Effector CD8-positive, alpha-beta T cell (primary cell): ENCODE results near the gene AP2A2.

Source experiments
- DNase-seq: peaks from one replicate; lab custom pipeline; 2025; lab: John Stamatoyannopoulos, UW

Gene AP2A2

GRCh38 chr11:898540-899190 lies 27.0 kb upstream of the AP2A2 start:
- no peak for DNase-seq

GRCh38 chr11:899724-900123 lies 25.9 kb upstream of the AP2A2 start:
- no peak for DNase-seq

GRCh38 chr11:900545-900944 lies 25.1 kb upstream of the AP2A2 start:
- no peak for DNase-seq

GRCh38 chr11:901452-902061 lies 24.1 kb upstream of the AP2A2 start:
- DNase-seq, result no peak

- DNase-seq, result no peak
Measured at GRCh38 chr11:904380-904779, 21.3 kb upstream of the AP2A2 start.

GRCh38 chr11:905952-906351 lies 19.7 kb upstream of the AP2A2 start:
- DNase-seq, result no peak

GRCh38 chr11:907668-908067 lies 18.0 kb upstream of the AP2A2 start:
- DNase-seq, result no peak

GRCh38 chr11:908273-908672 lies 17.4 kb upstream of the AP2A2 start:
- no peak for DNase-seq

GRCh38 chr11:909406-909805 lies 16.3 kb upstream of the AP2A2 start:
- no peak for DNase-seq

- DNase-seq, result no peak
Measured at GRCh38 chr11:910044-910588, 15.6 kb upstream of the AP2A2 start.

- peak; percentile 66 for DNase-seq
Measured at GRCh38 chr11:910589-911030, 15.1 kb upstream of the AP2A2 start, which contains the start of gene CHID1. Gene CHID1, minus strand, starts transcription at chr11:910810. Its CDS starts 5,994 bp downstream, at chr11:904816.

GRCh38 chr11:911031-911889 lies 14.4 kb upstream of the AP2A2 start:
- DNase-seq, result no peak

GRCh38 chr11:911890-912219 lies 13.8 kb upstream of the AP2A2 start:
- DNase-seq, result no peak

- DNase-seq, result no peak
Measured at GRCh38 chr11:912266-912665, 13.4 kb upstream of the AP2A2 start.

GRCh38 chr11:913043-913442 lies 12.6 kb upstream of the AP2A2 start:
- DNase-seq, result no peak

- no peak for DNase-seq
Measured at GRCh38 chr11:914204-914603, 11.5 kb upstream of the AP2A2 start.

- no peak for DNase-seq
Measured at GRCh38 chr11:914747-915501, 10.7 kb upstream of the AP2A2 start.

- DNase-seq, result no peak
Measured at GRCh38 chr11:917426-917825, 8.2 kb upstream of the AP2A2 start.

- no peak for DNase-seq
Measured at GRCh38 chr11:921921-922678, 3.6 kb upstream of the AP2A2 start.

GRCh38 chr11:923691-924405 lies 1.8 kb upstream of the AP2A2 start:
- no peak for DNase-seq
